MM.1S (cell line): ENCODE results near the gene ITGA3.
A peak's percentile ranks its signal among the peaks of the same experiment; 100 is the strongest.

ENCODE experiments used
- DNase-seq: peaks from one replicate; pipeline ENCODE4 v3.0.0-alpha.2; 2015
- H2AFZ ChIP-seq: fragments of 300-600 bp; sonication (generic); 2 replicates; pipeline ENCODE4 v1.6.0; 2016; ENCODE audit warnings: antibody characterized with exemption, low read length
- H3F3A ChIP-seq: fragments of 300-600 bp; sonication (generic); 2 replicates; pipeline ENCODE4 v1.6.1; 2016; ENCODE audit warnings: mild to moderate bottlenecking, antibody characterized with exemption, low read length, moderate library complexity, mixed read lengths; ENCODE audit not compliant: insufficient read depth
- H3K27ac ChIP-seq: fragments of 300-600 bp; sonication (generic); 2 replicates; pipeline ENCODE4 v1.5.1; 2016; ENCODE audit warnings: mild to moderate bottlenecking, low read length
- H3K27me3 ChIP-seq: fragments of 300-600 bp; sonication (generic); replicated peaks from 2 replicates; pipeline ENCODE4 v1.6.0; 2016; ENCODE audit warnings: low read length; ENCODE audit not compliant: insufficient read depth
- H3K36me3 ChIP-seq: fragments of 300-600 bp; sonication (generic); replicated peaks from 2 replicates; pipeline ENCODE4 v1.6.1; 2016; ENCODE audit warnings: mild to moderate bottlenecking, low read length, mixed read lengths; ENCODE audit not compliant: insufficient read depth
- H3K4me1 ChIP-seq: fragments of 300-600 bp; sonication (generic); 2 replicates; pipeline ENCODE4 v1.6.1; 2016; ENCODE audit warnings: low read length, mixed read lengths
- H3K4me2 ChIP-seq: fragments of 300-600 bp; sonication (generic); 2 replicates; pipeline ENCODE4 v1.6.0; 2016; ENCODE audit warnings: low read depth, low read length
- H3K4me3 ChIP-seq: fragments of 300-600 bp; sonication (generic); 2 replicates; pipeline ENCODE4 v1.5.1; 2016; ENCODE audit warnings: low read length, mixed read lengths
- H3K79me2 ChIP-seq: fragments of 300-600 bp; sonication (generic); 2 replicates; pipeline ENCODE4 v1.6.1; 2016; ENCODE audit warnings: mixed run types, low read length, mixed read lengths
- H3K9ac ChIP-seq: fragments of 300-600 bp; sonication (generic); 2 replicates; pipeline ENCODE4 v1.6.1; 2016; ENCODE audit warnings: low read length, mixed read lengths
- H3K9me2 ChIP-seq: fragments of 300-600 bp; sonication (generic); replicated peaks from 2 replicates; pipeline ENCODE4 v1.6.1; 2016; ENCODE audit warnings: mild to moderate bottlenecking, low read length, mixed read lengths; ENCODE audit not compliant: insufficient read depth
- H3K9me3 ChIP-seq: fragments of 300-600 bp; sonication (generic); replicated peaks from 2 replicates; pipeline ENCODE4 v1.6.1; 2016; ENCODE audit warnings: mild to moderate bottlenecking, low read length, mixed read lengths; ENCODE audit not compliant: insufficient read depth
- H4K20me1 ChIP-seq: fragments of 300-600 bp; sonication (generic); 2 replicates; pipeline ENCODE4 v1.6.1; 2016; ENCODE audit warnings: mild to moderate bottlenecking, low read length, moderate library complexity, mixed read lengths; ENCODE audit not compliant: insufficient read depth
- CTCF ChIP-seq: fragments of 300-600 bp; sonication (generic); IDR thresholded peaks from 2 replicates; pipeline ENCODE4 v1.5.1; 2016; ENCODE audit warnings: antibody characterized with exemption, low read length, mixed read lengths
- EZH2 ChIP-seq: fragments of 300-600 bp; sonication (generic); optimal IDR thresholded peaks from 2 replicates; pipeline ENCODE3; 2017; ENCODE audit warnings: low read depth, mild to moderate bottlenecking, antibody characterized with exemption, low read length, mixed read lengths
- EZH2phosphoT487 ChIP-seq: fragments of 300-600 bp; sonication (generic); IDR thresholded peaks from 2 replicates; pipeline ENCODE4 v1.6.1; 2018; ENCODE audit warnings: antibody characterized with exemption, low read length

The ITGA3 gene

DNA sequence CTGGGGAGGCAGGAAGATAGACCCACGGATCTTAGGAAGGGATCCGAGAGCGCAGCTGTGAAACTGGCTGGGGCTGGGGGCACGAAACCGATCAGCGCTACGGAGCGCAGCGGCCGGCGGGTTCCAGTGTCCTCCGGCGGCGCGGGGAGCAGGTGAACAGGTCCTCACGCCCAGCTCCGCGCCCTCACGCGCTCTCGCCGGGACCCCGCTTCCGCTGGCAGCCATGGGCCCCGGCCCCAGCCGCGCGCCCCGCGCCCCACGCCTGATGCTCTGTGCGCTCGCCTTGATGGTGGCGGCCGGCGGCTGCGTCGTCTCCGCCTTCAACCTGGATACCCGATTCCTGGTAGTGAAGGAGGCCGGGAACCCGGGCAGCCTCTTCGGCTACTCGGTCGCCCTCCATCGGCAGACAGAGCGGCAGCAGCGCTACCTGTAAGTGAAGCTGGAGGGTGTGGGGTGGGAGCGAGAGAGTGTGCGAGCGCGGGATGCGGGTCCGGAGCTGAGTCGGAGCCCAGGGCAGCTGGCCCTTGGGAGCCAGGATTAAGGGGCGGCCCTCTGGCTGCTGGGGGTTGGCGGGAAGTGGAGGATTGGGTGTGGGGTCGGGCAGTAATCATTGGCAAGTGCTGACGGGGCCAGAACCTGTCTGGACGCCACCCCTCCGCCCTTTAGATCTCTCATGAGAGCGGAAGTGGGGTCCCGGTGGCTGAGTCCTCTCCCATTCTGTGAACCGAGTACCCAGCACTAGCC lies 479 bp downstream of the ITGA3 start:
- H3K4me1 ChIP-seq, result peaks cover 22% of the 10 kb centered on the region
- no peaks in the 10 kb centered on the region for H3K9me3 ChIP-seq
- H3K36me3 ChIP-seq, result no peaks in the 10 kb centered on the region
- H3K27ac ChIP-seq, result peak overlapping the region; percentile 84; the same call in 1 of the 2 replicates
- peak overlapping the region; percentile 63; the same call in 1 of the 2 replicates for H3K9ac ChIP-seq
- peaks cover 18% of the 10 kb centered on the region for H3F3A ChIP-seq
- H4K20me1 ChIP-seq, result no peaks in the 10 kb centered on the region
- TF ChIP-seq EZH2phosphoT487 (no peak), CTCF (peak; percentile 62)
- H3K4me3 ChIP-seq, result peak overlapping the region; percentile 57
- H3K9me2 ChIP-seq, result no peaks in the 10 kb centered on the region
- peak overlapping the region; percentile 93 for H3K4me2 ChIP-seq
- H2AFZ ChIP-seq, result peak overlapping the region; percentile 87
- no peaks in the 10 kb centered on the region for H3K27me3 ChIP-seq
- H3K79me2 ChIP-seq, result peaks cover 30% of the 10 kb centered on the region
- peak; percentile 78 for DNase-seq

- H3K4me3 ChIP-seq, result peak overlapping the region; percentile 57
- no peak for TF ChIP-seq EZH2
- H3K4me2 ChIP-seq, result peak overlapping the region; percentile 93
- H3K4me1 ChIP-seq, result peaks cover 19% of the 10 kb centered on the region
- peaks cover 30% of the 10 kb centered on the region for H3K79me2 ChIP-seq
- no peaks in the 10 kb centered on the region for H3K27me3 ChIP-seq
- no peaks in the 10 kb centered on the region for H3K36me3 ChIP-seq
- 0 out of 2 replicates have a peak overlapping the region, but pooled peaks have one; percentile 87 for H2AFZ ChIP-seq
- H3F3A ChIP-seq, result peaks cover 18% of the 10 kb centered on the region
- H3K27ac ChIP-seq, result no peak overlapping the region
- no peaks in the 10 kb centered on the region for H3K9me2 ChIP-seq
- no peak for DNase-seq
- no peaks in the 10 kb centered on the region for H3K9me3 ChIP-seq
- H4K20me1 ChIP-seq, result no peaks in the 10 kb centered on the region
- H3K9ac ChIP-seq, result peak overlapping the region; percentile 63; the same call in 1 of the 2 replicates
Observed at GRCh38 chr17:50056961-50057330, 1.0 kb downstream of the ITGA3 start.

DNA sequence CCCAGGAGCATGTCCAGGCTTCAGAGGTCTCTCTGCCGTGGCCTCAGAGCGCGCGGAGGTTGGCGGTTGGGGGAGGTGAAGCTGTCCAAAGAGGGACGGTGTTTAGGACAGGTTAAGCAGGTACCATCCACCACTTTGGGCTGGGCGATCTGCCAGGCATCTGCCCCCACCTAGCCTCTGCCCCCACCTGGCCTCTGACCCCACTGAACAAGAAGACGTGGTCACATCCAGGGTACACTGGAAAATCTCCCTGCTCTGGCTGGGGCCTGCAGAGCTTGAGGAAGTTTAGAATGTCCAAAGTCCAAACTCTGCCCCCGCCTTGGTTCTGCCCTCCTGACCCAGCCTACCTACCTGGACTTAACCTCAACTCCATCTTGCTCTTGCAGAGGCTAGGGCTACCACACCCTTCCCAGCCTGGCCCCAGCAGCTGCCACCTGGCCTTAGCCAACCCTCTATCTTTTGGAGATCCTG lies 1.6 kb downstream of the ITGA3 start:
- Histone ChIP-seq H3K27ac (no peak overlapping the region), H3K4me3 (no peak overlapping the region), H3K9me3 (no peaks in the 10 kb centered on the region), H2AFZ (no peak overlapping the region), H3K9ac (no peak overlapping the region), H3K9me2 (no peaks in the 10 kb centered on the region), H3K79me2 (peaks cover 30% of the 10 kb centered on the region), H4K20me1 (no peaks in the 10 kb centered on the region), H3K36me3 (no peaks in the 10 kb centered on the region), H3K27me3 (no peaks in the 10 kb centered on the region), H3F3A (peaks cover 18% of the 10 kb centered on the region), H3K4me1 (peaks cover 19% of the 10 kb centered on the region), H3K4me2 (peak overlapping the region; percentile 93; the same call in 1 of the 2 replicates)
- TF ChIP-seq EZH2 (no peak), EZH2phosphoT487 (no peak), CTCF (no peak)
- no peak for DNase-seq
